GM18498 (cell line): Measurements from ENCODE around the gene SF3B6.
"Not testable (repeated sequence)": the region's sequence is repeated elsewhere in the genome, so short reads cannot be mapped to it uniquely, and the experiment has no call there.

Experiments used
- ATAC-seq: cut with Tn5 transposase; IDR thresholded peaks from one replicate; pipeline ENCODE4 v1.9.1; 2021; ENCODE audit warnings: mild to moderate bottlenecking, moderate library complexity; ENCODE audit not compliant: unreplicated experiment

SF3B6 gene

GRCh38 chr2:24075915-24076848, at the start of gene SF3B6:
SF3B6 (minus strand) TSS chr2:24076326; CDS start chr2:24076229, 97 bp downstream.
- peak; percentile 92 for ATAC-seq

GRCh38 chr2:24123922-24124580, 47.9 kb upstream of the SF3B6 start:
- peak; percentile 10 for ATAC-seq

GRCh38 chr2:24123195-24123921, 47.2 kb upstream of the SF3B6 start, which contains the start of the genes FAM228B and PFN4:
FAM228B (plus strand) TSS chr2:24123469; CDS start chr2:24124362, 893 bp downstream.
PFN4 (minus strand) TSS chr2:24123334; CDS start chr2:24122535, 799 bp downstream.
- peak; percentile 93 for ATAC-seq

- ATAC-seq = no peak
Observed at GRCh38 chr2:24122366-24123194, 46.5 kb upstream of the SF3B6 start.

- no peak for ATAC-seq
Observed at GRCh38 chr2:24121469-24121868, 45.3 kb upstream of the SF3B6 start.

GRCh38 chr2:24121066-24121465, 44.9 kb upstream of the SF3B6 start:
- no peak for ATAC-seq

GRCh38 chr2:24117902-24118301, 41.8 kb upstream of the SF3B6 start:
- ATAC-seq = no peak

- no peak for ATAC-seq
Observed at GRCh38 chr2:24115057-24115456, 38.9 kb upstream of the SF3B6 start.

- no peak for ATAC-seq
Observed at GRCh38 chr2:24111407-24111901, 35.3 kb upstream of the SF3B6 start.

- ATAC-seq = no peak
Observed at GRCh38 chr2:24110660-24111303, 34.7 kb upstream of the SF3B6 start.

- ATAC-seq = not testable (repeated sequence)
Observed at GRCh38 chr2:24109431-24109830, 33.3 kb upstream of the SF3B6 start.

GRCh38 chr2:24107336-24107735, 31.2 kb upstream of the SF3B6 start:
- ATAC-seq = no peak

GRCh38 chr2:24106786-24107185, 30.7 kb upstream of the SF3B6 start:
- no peak for ATAC-seq

GRCh38 chr2:24105816-24106215, 29.7 kb upstream of the SF3B6 start:
- ATAC-seq = no peak

- no peak for ATAC-seq
Observed at GRCh38 chr2:24104906-24105305, 28.8 kb upstream of the SF3B6 start.

GRCh38 chr2:24104110-24104650, 28.1 kb upstream of the SF3B6 start:
- ATAC-seq = no peak

GRCh38 chr2:24102677-24103076, 26.6 kb upstream of the SF3B6 start:
- ATAC-seq = no peak

GRCh38 chr2:24101992-24102391, 25.9 kb upstream of the SF3B6 start:
- no peak for ATAC-seq

GRCh38 chr2:24100732-24101131, 24.6 kb upstream of the SF3B6 start:
- ATAC-seq = not testable (repeated sequence)
